ENCODE measurements around the gene SLC22A6. TPM values are rescaled to one million over a fixed set of nuclear protein-coding genes. Genes with fewer than 3 reads are reported as not detected.

SLC22A6 gene
- not detected in 2 replicates for total RNA-seq

GRCh38 chr11:62984451-62984991 is at the start of gene SLC22A6:
SLC22A6 (minus strand) TSS chr11:62984967; CDS start chr11:62984690, 277 bp downstream.

GRCh38 chr11:63015521-63016215 is 30.9 kb upstream of the SLC22A6 start, which contains the start of gene SLC22A8:
SLC22A8 (minus strand) TSS chr11:63015841; CDS start chr11:63014958, 883 bp downstream.

Other genes with a start within 250 kb of the SLC22A6 start
- gene ZBTB3, start 230.8 kb downstream of the SLC22A6 start, total RNA-seq: 6.1 and 8.3 TPM in 2 replicates
- 77.4 and 86.6 TPM in 2 replicates for gene POLR2G, start 223.4 kb downstream of the SLC22A6 start, total RNA-seq
- gene TAF6L, start 213.6 kb downstream of the SLC22A6 start, total RNA-seq: 13.7 and 17.6 TPM in 2 replicates
- 75.6 and 85.9 TPM in 2 replicates for gene TMEM179B, start 197.6 kb downstream of the SLC22A6 start, total RNA-seq
- 31.0 and 34.3 TPM in 2 replicates for gene TMEM223, start 193.0 kb downstream of the SLC22A6 start, total RNA-seq
- gene NXF1, start 179.5 kb downstream of the SLC22A6 start, total RNA-seq: 26.2 and 38.2 TPM in 2 replicates
- gene STX5, start 152.9 kb downstream of the SLC22A6 start, total RNA-seq: 30.7 and 35.2 TPM in 2 replicates
- gene TEX54, start 152.1 kb downstream of the SLC22A6 start, total RNA-seq: not detected in 2 replicates
- 40.7 and 56.0 TPM in 2 replicates for gene WDR74, start 145.4 kb downstream of the SLC22A6 start, total RNA-seq
- gene SLC3A2, start 104.1 kb downstream of the SLC22A6 start, total RNA-seq: 211 and 250 TPM in 2 replicates
- not detected in 2 replicates for gene CHRM1, start 63.6 kb downstream of the SLC22A6 start, total RNA-seq
- gene SLC22A8, start 30.9 kb upstream of the SLC22A6 start, total RNA-seq: not detected in 2 replicates
- gene SLC22A24, start 159.3 kb upstream of the SLC22A6 start, total RNA-seq: not detected in 2 replicates

All from pericardium fibroblast (primary cell).